Activated T-cell treated with anti-CD3 and anti-CD28 coated beads for 4 hours (primary cell): ENCODE data around the gene CCS.
A peak's percentile ranks its signal among the peaks of the same experiment; 100 is the strongest.
"Not testable (repeated sequence)": the region's sequence is repeated elsewhere in the genome, so short reads cannot be mapped to it uniquely, and the experiment has no call there.

ENCODE experiments used
- DNase-seq: peaks from one replicate; pipeline ENCODE4 v3.0.0-alpha.2; 2020

The CCS gene, protein sequence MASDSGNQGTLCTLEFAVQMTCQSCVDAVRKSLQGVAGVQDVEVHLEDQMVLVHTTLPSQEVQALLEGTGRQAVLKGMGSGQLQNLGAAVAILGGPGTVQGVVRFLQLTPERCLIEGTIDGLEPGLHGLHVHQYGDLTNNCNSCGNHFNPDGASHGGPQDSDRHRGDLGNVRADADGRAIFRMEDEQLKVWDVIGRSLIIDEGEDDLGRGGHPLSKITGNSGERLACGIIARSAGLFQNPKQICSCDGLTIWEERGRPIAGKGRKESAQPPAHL

DNA sequence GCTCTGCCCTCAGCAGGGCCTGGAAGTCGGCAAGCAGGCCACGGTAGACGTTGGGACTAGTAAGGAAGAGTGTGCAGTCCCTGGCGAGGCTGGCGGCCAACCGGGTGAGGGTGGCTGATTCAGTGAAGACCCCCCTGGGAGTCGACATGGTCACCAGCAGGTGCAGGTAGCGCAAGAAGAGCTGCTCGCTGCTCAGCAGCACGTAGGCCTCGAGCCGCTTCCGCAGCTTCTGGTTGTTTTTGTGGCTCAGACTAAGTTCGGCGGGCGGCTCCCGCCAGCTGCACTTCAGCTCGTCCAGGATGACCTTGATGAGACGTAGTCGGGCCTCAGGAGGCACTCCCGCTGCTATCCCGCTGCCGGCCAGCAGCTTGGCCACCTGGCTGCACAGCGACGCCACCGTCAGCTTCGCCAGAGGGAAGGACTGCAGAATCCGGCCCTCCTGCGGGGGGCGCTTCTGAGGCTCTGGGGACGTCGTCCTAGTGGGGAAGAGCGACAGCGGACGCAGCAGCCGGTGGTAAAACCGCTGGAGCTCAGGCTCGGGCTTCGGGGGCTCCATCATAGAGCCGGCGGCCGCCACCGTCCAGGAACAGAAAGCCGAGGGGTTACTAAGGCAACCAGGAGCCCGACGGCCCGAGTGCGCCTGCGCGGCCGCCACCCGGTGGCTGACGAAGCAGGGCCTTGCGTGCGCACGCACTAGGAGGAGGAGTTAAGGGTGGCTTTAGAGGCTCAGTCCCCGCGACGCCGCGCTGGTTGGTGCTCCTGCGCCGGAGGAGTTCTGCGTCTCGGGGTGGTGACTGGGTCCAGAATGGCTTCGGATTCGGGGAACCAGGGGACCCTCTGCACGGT lies at the start of gene CCS, which contains the start of gene CCDC87:
Gene CCS, plus strand, starts transcription at position 729 of the 846 bp plus-strand sequence. Its CDS starts 77 bp downstream, at position 806.
Gene CCDC87, minus strand, starts transcription at position 607 of the 846 bp plus-strand sequence. Its CDS starts 48 bp downstream, at position 559.
- DNase-seq: peak; percentile 97

DNA sequence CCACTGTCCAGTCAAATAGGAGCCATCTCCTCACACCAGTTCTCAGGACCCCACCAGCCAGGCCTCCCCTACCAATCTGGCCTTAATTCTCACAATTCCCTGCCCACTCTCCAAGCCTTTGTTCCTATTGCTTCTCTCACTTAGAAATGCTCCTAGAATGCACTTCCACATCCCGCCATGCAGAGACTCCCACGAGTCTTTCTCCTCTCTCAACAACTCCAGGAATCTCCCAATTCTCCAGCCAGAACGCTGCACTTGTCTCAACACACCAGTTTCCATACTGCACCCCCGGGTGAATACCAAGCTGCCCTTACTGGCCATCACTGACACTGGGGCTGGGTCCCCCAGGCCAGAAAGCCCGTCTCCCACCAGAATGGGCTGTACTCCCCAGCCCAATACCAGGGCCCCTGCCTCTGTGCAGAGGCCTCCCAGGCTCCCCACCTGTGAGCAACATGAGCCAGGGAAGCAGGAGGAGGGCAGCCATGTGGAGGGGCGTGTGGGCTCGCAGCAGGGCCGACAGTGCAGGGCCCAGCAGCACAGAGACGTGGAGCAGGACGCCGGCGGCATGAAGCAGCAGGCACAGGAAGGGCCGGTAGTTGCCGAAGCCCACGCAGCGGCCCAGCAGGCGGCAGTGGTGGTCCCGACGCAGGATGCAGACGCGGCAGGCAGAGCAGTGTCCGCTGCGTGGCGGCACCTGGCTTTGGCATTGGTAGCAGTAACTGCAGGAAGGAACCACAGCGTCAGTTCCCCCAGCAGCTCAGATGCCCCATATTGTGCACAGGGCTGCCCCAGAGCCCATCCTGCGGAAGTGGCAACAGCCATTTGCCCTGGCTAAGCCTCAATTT lies 49.5 kb upstream of the CCS start:
- DNase-seq: peak; percentile 9

DNA sequence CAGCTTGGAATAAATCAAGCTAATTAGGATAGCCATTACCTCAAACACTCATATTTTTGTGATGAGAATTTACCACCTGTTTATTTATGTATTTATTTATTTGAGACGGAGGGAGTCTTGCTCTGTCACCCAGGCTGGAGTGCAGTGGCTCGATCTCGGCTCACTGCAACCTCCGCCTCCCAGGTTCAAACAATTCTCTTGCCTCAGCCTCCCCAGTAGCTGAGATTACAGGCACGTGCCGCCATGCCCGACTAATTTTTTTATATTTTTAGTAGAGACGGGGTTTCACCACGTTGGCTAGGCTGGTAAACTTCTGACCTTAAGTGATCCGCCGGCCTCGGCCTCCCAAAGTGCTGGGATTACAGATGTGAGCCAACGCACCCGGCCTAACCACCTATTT lies 48.0 kb upstream of the CCS start:
- not testable (repeated sequence) for DNase-seq

DNA sequence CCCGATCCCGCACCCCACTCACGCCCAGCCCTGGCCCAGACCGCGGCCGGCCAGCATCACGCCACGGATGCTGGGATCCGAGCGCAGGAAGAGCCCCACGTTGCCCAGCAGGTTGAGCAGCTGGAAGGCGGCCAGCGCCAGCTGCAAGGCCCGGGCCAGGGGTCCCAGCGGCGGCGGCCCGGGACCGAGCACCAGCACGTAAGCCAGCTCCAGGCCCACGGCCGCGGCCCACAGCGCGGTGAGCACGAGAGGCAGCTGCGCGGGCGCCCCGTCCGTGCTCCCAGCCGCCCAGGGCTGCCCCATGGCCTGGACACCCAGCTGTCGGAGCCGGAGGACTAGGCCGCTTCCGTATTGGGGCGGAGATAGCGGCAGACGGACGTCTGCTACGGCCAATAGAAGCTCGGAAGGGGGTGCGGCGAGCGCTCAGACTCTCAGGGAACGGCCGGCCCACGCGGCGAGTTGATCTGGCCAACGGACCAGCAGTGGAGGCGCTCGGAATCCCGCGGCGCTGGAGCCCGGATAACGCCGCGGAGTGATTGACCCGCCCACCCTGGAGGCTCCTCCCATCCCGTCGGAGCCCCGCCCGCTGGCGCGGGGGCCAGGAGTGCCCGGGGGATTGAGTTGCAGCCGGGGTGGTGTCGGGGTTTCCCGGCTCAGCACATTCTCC lies 47.2 kb upstream of the CCS start, which contains the start of gene ZDHHC24:
Gene ZDHHC24, minus strand, starts transcription at position 348 of the 667 bp plus-strand sequence. Its CDS starts 45 bp downstream, at position 303.
- peak; percentile 73 for DNase-seq

DNA sequence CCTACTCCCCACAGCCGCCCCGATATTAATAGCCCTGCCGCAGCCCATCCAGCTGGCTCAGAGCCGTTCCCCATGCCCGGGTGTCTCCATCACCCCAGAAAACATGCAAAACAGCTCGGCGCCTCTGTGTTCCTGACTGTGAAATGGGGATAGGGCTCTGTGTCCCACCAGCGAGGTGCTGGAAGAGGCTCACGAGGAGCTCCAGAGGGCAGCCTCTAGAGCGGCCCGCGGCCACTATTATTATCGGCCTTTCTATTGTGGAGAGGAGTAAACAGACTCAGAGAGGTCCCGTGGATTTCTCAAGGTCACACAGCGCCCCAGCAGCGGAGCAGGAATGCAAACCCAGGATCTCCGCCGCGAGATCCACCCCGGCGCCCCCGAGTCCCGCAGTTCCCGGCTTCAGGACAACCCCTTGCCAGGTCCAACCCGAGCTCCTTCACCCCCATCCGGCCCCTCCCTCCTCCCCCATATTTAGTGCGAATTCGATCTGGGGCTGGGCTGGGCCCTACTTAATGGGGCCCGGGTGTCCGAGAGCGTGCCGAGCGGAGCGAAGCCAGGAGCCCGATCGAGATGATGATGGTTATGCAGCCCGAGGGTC lies 46.5 kb upstream of the CCS start, which contains the start of gene ACTN3:
Gene ACTN3, plus strand, starts transcription at position 536 of the 598 bp plus-strand sequence. Its CDS starts 35 bp downstream, at position 571.
- DNase-seq: no peak

DNA sequence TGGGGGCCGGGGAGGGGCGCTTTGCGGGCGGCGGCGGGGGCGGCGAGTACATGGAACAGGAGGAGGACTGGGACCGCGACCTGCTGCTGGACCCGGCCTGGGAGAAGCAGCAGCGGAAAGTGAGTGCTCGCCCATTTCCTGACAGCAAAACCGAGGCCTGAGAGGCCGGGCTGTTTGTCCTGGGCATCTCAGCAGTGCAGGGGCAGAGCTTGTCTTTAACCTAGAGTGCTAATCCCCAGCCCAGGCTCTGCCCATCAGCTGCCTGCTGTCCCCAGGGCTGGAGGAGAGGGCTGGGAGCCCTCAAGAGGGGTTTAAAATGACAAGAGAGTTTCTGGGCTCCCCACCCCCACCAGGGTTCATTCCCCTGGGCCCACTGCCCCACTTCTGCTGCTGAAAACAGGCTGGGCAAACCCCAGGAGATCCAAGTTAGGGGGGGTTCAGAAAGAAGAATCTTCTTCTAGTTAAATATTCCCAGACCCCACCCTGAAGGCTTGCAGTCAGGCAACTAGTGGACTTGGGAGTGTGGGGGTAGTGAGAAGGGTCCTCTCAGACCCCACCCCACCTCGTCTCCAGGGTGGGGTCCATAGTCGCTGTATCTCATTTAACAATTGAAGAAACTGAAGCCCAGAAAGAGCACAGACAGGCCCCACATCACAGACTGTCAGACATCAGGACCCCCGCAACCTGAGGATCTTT lies 45.9 kb upstream of the CCS start:
- no peak for DNase-seq

DNA sequence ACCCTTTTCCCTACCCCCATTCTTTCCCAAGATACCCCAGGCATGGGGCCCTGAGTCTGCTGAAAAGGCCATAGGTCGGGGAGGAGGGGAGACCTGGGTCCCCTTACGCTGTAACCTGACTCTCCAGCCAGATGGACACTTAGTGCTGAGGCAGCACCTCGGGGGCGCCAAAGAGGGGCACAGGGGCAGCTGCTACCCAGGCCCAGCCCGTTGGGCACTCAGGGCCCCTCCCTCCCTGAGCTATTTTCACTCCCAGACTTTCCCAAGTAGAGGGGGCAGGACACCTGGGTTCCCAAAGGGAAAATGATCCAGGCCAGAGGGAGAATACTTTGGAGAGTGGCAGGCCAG lies 45.3 kb upstream of the CCS start:
- DNase-seq: no peak

DNA sequence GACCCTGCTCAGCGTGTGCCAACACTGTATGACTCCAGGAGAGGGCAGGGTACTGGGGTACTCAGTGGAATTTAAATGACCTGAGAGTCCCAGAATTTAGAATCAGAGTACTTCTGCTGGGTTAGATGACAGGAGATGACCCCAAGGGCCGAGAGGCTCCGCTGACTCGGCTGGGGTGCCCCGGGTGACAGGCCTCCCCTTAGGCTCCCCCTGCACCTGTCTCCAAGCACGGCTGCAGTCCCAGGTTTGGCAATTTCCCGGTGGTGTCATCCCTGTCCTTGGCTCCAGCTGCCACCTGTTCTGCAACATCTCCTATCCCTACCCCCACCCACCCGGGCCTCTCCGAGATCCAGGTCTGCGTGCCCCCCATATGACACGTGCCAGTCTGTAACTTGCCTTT lies 44.9 kb upstream of the CCS start:
- DNase-seq: no peak

DNA sequence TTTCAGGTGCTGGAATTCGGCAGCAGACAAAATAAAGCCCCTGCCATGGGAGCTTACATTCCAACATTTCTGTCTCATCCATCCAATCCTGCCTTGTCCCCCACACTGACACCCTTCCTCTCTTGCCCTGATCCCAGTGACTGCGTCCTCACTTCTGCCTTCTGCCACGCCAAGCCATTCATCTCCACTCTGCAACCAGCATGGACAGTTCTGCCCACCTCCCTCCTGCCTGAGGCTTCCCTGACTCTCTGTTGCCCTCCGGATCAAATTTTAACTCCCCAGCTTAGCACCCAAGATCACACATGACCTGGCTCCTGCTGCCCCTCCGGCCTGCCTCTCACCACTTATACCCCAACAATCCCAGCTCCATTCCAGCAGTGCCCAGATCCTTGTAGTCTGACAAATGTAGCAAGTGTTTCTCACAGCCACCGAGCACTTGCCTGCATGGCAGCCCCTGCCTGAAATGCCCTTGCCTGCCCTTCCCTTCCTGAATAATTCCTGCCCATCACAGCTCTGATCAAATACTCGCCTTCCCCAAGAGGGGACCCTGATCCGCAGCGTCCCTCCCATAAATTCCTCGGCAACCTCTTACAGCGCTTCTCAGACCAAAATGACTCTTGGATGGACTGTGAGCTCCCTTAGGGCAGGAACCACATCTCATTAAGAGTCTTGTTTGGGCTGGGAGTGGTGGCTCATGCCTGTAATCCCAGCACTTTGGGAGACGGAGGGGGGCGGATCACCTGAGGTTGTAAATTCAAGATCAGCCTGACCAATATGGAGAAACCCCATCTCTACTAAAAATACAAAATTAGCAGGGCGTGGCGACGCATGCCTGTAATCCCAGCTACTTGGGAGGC lies 44.0 kb upstream of the CCS start:
- no peak for DNase-seq

DNA sequence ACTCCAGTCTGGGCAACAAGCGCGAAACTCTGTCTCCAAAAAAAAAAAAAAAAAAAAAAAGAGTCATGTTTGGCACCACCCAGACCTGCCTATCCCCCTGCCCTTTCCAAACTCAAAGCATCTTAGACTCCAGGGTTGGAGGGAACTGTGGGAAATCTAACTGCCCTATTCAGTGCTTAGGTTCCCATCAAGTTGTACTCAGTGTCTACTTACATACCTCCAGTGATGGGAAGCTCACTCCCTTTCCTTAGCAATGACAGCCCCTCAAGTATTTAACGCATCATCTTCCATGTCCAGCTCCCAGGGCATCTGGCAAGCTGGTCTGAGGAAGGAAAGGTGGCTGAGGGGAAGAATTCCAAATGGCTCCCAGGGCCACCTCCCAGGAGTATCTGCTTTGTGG lies 43.3 kb upstream of the CCS start:
- DNase-seq: no peak

DNA sequence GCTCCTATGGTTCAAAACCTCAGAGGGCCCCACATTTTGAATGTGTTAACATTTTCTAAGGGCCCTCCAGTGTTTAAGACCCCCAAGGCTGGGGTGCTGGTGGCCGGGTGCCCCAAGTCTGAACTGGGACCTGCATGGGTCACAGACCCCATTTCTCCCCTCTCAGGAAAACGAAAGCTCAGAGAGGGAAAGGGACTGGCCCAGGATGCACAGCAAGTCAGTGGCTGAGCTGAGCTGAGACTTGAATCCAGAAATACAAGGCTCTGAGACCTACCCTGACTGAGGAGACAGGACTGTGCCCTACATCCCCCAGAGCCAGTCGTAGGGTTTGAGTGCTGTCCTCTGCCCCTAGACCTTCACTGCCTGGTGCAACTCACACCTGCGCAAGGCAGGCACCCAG lies 42.1 kb upstream of the CCS start:
- no peak for DNase-seq

DNA sequence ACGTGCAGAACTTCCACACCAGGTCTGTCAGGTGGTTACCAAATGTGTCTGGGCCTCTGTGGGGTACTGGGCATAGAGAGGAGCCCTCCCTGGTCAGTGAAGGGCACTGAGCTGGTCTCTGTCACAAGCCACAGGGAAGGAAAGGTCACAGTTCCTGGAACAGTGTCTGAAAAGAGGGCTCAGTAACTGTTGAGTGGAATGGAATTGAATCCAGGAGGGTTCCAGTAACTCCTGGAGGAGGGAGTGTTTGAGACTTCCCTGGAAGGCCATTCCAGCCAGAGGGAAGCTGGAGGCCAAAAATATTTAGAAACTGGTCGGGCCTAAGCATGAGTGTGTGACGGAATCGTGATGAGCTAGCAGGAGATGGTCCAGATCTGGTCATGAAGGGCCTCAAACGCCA lies 38.4 kb upstream of the CCS start:
- DNase-seq: no peak

DNA sequence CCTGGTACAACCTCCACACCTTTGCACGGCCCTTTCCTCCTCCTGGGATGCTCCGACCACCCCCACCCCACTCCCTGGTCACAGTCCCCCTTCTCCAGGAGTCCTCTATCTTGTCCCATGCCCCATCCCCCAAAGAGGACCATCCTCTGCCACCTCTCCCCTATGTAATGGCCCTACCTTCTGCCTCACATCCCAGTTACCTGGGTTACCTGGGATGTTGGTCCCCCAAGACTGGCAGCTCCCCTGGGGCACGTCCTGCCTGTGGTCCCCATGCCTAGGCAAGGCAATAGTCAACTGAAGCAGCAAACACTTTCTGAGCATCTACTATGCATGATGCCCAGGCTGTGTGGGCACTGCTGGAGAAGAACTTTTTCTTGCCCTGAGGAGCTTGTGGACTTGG lies 37.6 kb upstream of the CCS start:
- no peak for DNase-seq

DNA sequence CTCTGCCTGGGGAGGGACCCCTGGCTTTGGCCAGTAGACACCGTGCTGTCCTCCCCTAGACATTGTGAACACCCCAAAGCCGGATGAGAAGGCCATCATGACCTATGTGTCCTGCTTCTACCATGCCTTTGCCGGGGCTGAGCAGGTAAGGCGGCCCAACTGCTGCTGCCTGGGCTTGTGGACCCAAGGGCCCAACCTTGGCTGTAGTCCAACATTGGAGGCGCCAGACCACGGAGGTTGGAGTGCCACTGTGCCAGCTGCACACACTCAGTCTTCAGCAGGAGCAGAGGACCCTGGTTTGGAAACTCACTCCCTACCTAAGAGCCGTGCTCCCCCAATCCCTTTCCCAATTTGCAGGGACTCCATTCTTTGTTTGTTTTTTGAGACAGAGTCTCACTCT lies 36.9 kb upstream of the CCS start:
- no peak for DNase-seq

DNA sequence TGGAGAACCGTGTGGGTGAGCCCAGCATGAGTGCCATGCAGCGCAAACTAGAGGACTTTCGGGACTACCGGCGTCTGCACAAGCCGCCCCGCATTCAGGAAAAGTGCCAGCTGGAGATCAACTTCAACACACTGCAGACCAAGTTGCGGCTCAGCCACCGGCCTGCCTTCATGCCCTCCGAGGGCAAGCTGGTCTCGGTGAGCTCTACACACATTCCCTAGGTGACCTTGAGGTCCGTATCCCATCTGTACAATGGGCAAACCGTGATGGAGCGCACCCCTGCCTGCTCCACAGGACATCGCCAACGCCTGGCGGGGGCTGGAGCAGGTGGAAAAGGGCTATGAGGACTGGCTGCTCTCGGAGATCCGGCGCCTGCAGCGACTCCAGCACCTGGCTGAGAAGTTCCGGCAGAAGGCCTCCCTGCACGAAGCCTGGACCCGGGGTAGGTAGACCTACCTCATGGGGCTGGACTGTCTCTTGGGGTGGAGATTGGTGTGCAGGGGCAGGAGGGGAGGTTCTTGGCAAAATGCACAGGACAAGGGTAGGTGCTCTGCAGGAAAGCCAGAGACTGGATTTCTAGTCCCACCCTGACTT lies 35.2 kb upstream of the CCS start:
- no peak for DNase-seq

DNA sequence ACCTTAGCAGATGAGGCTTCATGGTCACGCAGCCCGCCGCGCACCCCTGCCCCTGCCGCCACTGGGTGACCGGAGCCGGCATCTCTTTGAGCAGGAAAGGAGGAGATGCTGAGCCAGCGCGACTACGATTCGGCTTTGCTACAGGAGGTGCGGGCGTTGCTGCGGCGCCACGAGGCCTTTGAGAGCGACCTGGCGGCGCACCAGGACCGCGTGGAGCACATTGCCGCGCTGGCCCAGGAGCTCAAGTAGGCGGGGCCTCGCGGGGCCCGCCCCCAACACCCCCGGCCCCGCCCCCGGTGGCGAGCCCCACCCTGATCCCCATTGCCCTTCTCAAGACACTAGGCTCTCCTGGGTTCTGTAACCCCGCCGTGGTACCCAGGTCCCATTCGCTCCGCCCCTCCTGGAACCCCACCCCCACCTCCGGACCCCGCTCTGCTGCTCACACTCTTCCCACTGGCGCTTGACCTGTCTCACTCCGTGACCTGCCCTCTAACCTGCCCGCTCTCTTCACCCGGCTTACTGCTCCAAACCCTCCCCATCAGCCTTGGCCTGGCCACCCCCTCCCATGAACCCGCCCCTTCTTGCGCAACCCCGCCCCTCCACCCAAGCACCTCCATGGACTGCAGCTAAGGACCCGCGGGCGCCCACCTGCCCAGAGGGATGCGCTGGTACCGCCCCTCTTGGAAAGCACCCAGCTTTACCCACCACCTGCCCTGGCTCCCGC lies 33.7 kb upstream of the CCS start:
- peak; percentile 29 for DNase-seq

DNA sequence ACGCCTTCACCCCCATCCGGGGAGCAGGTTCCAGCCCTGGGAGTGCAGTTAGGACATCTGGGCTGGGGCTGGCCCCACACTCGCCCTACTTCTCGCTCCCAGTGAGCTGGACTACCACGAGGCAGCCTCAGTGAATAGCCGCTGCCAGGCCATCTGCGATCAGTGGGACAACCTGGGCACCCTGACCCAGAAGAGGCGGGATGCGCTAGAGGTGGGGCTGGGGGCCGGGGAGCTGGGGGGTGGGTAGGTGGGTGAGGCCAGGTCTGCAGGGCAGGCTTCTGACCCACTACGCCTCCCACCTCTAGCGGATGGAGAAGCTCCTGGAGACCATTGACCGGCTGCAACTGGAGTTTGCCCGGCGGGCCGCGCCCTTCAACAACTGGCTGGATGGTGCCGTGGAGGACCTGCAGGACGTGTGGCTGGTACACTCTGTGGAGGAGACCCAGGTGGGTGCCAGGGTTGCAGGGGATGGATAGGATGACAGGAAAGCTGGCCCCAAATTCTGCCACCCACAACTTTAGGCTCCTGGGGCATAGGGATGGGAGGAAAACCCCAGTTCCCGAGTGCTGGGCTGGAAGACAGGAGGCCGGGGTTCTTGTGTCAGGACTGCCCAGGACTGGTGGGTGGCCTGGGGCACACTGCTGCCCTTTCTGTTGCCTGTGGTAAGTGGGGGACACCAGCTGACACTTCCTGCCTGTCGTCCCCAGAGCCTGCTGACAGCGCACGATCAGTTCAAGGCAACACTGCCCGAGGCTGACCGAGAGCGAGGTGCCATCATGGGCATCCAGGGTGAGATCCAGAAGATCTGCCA lies 32.9 kb upstream of the CCS start:
- DNase-seq: no peak
